CD4-positive, alpha-beta T cell treated with Interleukin-17A for 4 hours (primary cell): ENCODE measurements around the gene BIRC6.

Experiments used
- DNase-seq: peaks from one replicate; pipeline ENCODE4 v3.0.0-alpha.2; 2020; ENCODE audit warnings: mixed read lengths

BIRC6 gene

GRCh38 chr2:32375228-32375892, 18.5 kb downstream of the BIRC6 start:
- DNase-seq = no peak

- no peak for DNase-seq
Observed at GRCh38 chr2:32376756-32377155, 19.9 kb downstream of the BIRC6 start.

- no peak for DNase-seq
Observed at GRCh38 chr2:32377928-32378327, 21.1 kb downstream of the BIRC6 start.

- DNase-seq = no peak
Observed at GRCh38 chr2:32379352-32379751, 22.5 kb downstream of the BIRC6 start.

- DNase-seq = no peak
Observed at GRCh38 chr2:32383858-32384257, 27.0 kb downstream of the BIRC6 start.

- DNase-seq = no peak
Observed at GRCh38 chr2:32384529-32384928, 27.7 kb downstream of the BIRC6 start.

DNA sequence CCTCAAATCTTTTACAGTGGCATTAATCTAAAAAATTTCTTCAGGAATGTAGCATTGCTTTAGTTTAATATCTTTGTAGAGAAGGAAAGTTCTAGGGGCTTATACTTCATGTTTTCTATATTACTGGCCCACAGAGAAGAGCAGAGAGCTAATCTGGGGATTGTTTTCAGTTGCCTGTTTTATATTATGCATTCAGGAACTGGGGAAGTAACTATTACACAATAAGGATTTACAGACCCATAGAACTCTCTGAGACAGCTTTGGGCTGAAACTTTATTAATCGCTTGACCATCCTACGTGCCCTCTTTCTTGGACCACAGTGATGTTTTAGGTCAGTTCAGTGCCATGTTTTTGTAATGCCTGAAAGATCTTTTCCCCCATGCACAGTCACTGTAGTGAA, 29.9 kb downstream of the BIRC6 start:
- DNase-seq = no peak

GRCh38 chr2:32399221-32399620, 42.4 kb downstream of the BIRC6 start:
- no peak for DNase-seq

- DNase-seq = no peak
Observed at GRCh38 chr2:32402091-32402490, 45.3 kb downstream of the BIRC6 start.

GRCh38 chr2:32403782-32404181, 47.0 kb downstream of the BIRC6 start:
- DNase-seq = no peak

- DNase-seq = no peak
Observed at GRCh38 chr2:32404691-32405090, 47.9 kb downstream of the BIRC6 start.

DNA sequence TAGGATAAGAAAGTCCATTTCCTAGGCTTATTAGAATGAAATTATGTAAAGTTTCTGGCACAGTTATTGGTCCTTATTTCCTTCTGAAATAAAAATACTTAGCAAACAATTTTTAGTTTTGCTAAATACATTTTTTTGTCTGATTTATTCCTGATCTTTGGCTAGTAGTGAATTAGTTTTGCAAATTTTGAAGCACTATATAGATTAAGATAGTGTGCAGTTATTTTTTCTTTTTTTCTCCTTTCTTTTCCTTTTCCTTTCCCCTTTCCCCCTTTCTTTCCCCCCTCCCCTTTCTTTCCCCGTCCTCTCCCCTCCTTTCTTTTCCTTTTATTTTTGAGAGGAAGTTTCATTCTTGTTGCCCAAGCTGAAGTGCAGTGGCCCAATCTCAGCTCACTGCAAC, 59.7 kb downstream of the BIRC6 start:
- no peak for DNase-seq

- no peak for DNase-seq
Observed at GRCh38 chr2:32417659-32418058, 60.8 kb downstream of the BIRC6 start.

- no peak for DNase-seq
Observed at GRCh38 chr2:32418778-32419177, 62.0 kb downstream of the BIRC6 start.

DNA sequence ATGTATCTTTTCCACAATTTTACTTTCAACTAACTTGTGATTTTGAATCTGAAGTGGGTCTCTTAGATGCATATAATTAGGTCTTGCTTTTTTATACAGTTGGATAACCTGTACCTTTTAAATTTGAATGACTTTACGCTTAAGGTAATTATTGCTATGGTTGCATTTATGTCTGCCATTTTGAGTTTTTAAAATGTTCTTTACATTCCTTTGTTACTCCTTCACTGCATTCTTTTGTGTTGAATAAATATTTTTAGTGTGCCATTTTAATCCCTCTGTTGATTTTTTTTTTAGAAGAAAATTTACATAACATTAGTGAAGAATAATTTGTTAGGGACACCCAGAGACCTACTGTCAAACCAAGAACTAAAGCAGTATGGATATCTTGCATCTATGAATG, 65.3 kb downstream of the BIRC6 start:
- no peak for DNase-seq

DNA sequence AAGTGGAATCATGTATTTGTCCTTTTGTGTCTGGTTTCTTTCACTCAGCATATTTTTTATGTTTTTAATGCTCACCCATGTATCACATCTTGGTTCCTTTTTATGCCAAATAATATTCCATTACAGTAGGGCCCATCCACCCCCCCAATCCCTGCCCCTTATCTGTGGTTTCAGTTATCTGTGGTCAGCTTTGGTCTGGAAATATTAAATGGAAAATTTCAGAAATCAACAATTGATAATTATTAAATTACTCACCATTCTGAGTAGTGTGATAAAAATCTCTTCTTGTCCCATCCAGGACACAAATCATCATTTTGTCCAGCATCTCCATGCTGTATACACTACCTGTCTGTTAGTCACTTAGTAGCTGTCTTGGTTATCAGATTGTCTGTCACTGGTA, 66.7 kb downstream of the BIRC6 start:
- DNase-seq = no peak

DNA sequence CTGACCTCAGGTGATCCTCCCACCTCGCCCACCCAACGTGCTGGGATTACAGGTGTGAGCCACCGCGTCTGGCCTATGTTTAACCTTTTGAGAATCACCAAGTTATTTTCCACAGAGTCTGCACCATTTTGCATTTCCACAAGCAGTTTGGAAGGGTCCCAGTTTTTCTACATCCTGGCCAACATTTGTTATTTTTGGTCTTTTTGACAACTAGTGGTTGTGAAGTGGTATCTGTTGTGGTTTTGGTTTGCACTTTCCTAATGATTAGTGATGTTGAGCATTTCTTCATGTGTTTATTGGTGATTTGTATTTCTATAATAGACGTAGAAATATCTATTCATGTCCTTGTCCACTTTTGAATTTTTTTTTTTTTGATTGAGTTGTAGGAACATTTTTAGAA, 67.9 kb downstream of the BIRC6 start:
- DNase-seq = no peak

DNA sequence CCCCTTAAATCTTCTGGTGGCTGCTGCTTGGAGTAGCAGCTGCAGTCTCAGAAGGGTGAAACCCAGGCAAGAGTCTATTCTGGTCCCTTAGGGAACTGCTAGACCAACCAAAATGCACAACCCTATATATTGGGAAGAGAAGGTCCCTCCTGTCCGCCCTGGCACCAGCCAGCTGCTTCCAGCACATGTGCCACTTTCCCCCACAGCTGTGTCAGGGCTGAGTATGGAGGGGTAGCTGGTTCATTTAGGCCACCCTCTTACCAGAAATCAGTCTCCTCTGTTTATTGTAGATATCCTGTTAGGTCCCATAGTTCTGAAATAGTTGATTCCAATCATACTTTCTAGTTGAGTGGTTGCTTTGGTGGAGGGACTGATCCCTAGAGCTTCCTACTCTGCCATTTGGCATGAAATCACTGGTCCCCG, 68.9 kb downstream of the BIRC6 start:
- no peak for DNase-seq

DNA sequence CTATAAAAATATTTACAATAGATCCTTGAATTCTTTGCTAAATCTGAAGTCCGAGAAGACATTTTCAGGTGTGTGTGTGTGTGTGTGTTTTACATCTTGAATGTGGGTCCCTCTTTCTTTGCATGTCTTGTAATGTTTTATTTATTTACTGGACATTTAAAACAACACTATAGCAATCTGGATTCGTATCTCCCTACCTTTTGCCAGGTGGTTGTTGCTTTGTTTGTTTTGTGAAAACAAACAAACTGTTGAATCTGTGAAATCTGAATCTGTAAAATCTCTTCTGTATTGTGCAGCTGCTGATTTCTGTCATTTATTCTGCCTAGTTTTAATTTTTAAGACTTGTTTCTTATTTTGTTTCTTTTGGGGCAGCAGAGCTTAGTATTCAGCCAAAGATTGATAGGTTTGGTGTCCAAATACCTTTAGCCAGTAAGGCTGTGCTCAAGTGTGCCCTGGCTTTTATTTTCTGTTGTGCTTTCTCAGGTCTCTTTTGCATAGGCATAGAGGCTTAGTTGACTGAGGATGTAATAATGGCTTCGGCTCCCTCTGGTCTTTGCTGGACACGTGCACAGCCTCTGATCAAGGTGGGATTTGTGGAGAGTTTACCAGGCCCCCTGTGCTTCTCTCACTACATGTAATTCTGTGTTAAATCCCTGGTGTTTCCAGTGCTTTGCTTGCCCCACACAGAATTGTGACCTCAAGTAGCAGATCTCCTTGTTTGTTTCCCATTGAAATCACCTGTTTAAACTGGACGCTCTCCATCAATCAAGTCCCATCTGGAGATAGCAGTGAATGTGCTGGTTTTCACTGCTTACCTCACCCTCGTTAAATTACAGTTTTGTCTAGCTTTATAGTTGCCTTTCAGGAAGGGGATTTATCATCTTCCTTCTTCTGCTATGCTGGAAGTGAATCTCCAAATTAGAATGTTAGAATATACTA, 71.1 kb downstream of the BIRC6 start:
- no peak for DNase-seq

DNA sequence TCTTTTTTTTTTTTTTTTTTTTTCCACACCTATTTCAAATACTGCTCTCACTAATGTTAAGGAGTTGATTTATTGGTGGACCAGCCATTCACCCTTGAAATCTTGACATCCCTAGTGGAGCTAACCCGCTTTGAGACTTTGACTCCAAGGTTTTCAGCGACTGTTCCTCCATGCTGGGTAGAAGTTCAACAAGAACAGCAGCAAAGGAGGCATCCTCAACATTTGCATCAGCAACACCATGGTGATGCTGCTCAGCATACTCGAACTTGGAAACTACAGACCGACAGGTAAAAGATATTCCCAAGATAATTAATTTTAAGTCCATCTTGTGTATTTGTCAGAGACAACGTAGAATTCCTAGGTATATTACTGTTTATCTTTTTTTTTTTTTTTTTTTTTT, 74.0 kb downstream of the BIRC6 start:
- no peak for DNase-seq

DNA sequence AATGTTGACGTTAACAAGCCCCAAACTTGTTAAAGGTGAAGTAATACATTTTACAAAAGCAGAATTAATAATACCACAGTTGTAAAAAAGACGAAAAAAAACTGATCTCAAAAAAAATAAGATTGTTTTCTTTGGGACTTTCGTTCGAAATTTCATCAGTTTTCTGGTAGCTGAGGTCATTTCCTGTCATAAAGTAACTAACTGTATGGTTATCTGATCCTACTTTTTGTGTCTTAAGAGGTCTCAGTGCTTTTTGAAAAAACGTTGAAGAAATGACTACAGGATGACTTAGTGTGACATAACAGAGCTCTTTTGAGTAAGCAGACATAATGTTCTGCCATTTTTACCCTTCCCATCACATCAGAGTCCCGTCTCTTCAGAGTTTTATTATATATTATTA, 79.3 kb downstream of the BIRC6 start:
- DNase-seq = no peak

GRCh38 chr2:32442020-32442467, 85.2 kb downstream of the BIRC6 start:
- no peak for DNase-seq

DNA sequence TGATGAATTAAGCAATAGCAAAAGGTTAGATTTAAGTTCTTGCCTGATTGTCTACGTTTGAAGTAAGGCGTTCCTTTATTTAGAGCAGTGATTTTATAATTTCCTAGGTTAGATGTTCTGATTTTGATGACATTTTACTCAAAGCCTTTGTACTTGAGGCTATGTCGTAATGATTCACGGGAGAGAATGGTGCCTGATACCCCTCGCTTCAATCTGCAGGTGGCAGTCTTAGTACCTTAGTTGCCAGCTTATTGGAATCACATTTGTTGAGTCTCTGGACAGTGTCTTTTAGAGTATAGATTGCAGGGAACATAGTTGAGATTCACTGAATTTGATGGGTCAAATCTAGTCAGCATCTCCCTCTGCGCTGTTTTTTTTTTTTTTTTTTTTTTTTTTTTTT, 89.5 kb downstream of the BIRC6 start:
- no peak for DNase-seq

DNA sequence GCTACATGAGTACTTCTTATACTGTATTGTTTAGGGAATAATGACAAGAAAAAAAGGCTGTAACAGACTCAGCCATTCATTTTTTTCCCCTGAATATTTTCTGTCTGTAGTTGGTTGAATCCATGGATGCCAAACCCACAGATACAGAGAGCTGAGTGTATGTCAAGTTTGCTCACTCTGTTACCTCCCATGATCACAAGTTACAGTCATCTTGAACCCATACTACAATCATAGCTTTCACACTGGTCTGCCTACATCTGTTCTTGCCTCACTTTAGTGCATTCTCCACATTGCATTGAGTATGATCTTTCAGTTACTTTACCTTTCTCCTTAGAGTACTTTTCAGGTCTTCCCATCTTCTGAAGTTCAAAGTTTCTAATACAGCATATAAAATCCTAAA, 94.0 kb downstream of the BIRC6 start:
- DNase-seq = no peak
